ENCODE results near the gene SFMBT2.

SFMBT2 gene

DNA sequence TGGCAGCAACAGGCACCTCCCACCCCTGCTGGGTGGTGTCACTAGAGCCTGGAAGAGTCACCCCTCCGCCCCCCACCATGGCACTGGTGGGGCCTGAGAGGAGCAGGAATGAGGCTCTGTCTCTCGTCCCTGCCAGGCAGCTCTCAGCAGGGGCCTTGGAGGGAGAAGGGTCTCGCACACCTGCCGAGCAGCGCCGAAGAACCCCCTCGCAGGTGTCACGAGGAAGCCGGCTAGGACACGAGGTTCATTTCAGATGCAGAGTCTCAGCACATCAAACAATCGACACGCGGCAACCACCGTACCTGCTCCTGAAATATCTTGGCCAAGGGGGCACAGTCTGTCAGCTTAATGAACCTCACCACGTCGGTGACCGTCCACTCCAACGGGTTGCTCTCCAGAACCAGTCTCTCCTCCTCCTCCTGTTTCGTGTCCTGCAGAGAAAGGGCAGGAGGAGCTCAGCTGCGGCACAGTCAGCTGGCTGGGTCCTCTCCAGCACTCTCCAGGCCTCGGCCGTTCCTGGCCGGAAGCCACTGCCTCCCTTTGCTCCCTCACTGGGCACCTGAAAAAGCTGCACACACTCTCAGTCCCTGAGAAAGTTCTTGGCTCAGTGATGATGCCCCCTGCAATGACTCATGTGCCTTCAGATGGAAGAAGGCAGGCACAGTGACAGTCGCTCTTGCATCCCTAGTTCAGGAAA, 240.1 kb downstream of the SFMBT2 start:
- TF ChIP-seq, protein P1, sequence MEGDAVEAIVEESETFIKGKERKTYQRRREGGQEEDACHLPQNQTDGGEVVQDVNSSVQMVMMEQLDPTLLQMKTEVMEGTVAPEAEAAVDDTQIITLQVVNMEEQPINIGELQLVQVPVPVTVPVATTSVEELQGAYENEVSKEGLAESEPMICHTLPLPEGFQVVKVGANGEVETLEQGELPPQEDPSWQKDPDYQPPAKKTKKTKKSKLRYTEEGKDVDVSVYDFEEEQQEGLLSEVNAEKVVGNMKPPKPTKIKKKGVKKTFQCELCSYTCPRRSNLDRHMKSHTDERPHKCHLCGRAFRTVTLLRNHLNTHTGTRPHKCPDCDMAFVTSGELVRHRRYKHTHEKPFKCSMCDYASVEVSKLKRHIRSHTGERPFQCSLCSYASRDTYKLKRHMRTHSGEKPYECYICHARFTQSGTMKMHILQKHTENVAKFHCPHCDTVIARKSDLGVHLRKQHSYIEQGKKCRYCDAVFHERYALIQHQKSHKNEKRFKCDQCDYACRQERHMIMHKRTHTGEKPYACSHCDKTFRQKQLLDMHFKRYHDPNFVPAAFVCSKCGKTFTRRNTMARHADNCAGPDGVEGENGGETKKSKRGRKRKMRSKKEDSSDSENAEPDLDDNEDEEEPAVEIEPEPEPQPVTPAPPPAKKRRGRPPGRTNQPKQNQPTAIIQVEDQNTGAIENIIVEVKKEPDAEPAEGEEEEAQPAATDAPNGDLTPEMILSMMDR (IDR thresholded peaks at IDR 0.05; ENCODE audit: low read depth, low read length) = no peak
- TF ChIP-seq EZH2phosphoT487 (IDR thresholded peaks at IDR 0.05; ENCODE audit: low read depth) = no peak
- Histone ChIP-seq H3K4me1 (ENCODE audit: low read length) (no peaks in the 10 kb centered on the region), H3K36me3 (replicated peaks; ENCODE audit: low read depth, low read length) (peaks cover 9% of the 10 kb centered on the region), H2AFZ (ENCODE audit: low read depth, low read length) (no peak overlapping the region), H3K27me3 (ENCODE audit: low read depth, low read length) (no peaks in the 10 kb centered on the region), H4K20me1 (ENCODE audit: insufficient read depth, low read length) (no peaks in the 10 kb centered on the region), H3K27ac (ENCODE audit: low read length) (no peak overlapping the region), H3K9ac (ENCODE audit: low read length) (no peak overlapping the region), H3K4me2 (ENCODE audit: low read length) (no peak overlapping the region), H3K79me2 (ENCODE audit: low read length) (no peaks in the 10 kb centered on the region), H3K9me3 (ENCODE audit: insufficient read depth, low read length) (no peaks in the 10 kb centered on the region), H3K4me3 (ENCODE audit: low read length) (no peak overlapping the region)

DNA sequence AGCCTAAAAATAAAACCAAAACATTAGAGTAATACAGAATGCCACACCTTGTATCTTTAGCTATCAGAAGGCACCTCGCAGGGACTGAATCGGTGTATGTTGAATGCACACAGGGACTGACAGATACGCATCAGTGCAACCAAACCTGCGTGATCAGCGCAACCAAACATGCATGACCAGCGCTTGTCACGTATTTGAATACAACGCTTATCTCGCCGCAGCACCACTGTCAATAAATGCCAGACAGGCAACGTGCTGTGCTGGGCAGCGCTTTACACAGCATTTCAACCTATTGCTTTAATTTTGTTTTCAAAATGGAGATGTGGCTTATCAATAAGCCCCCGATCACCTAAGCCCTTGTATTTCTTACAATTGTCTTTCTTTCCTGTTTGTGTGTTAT, 242.4 kb downstream of the SFMBT2 start:
- Histone ChIP-seq H3K9me3 (ENCODE audit: insufficient read depth, low read length) (no peaks in the 10 kb centered on the region), H3K27me3 (ENCODE audit: low read depth, low read length) (no peaks in the 10 kb centered on the region), H2AFZ (ENCODE audit: low read depth, low read length) (no peak overlapping the region), H3K4me1 (ENCODE audit: low read length) (no peaks in the 10 kb centered on the region), H4K20me1 (ENCODE audit: insufficient read depth, low read length) (no peaks in the 10 kb centered on the region), H3K27ac (ENCODE audit: low read length) (no peak overlapping the region), H3K4me2 (ENCODE audit: low read length) (no peak overlapping the region), H3K4me3 (ENCODE audit: low read length) (no peak overlapping the region), H3K79me2 (ENCODE audit: low read length) (no peaks in the 10 kb centered on the region), H3K9ac (ENCODE audit: low read length) (no peak overlapping the region), H3K36me3 (replicated peaks; ENCODE audit: low read depth, low read length) (peaks cover 5% of the 10 kb centered on the region)
- TF ChIP-seq, protein P1 (IDR thresholded peaks at IDR 0.05; ENCODE audit: low read depth, low read length) = no peak
- no peak for TF ChIP-seq EZH2phosphoT487 (IDR thresholded peaks at IDR 0.05; ENCODE audit: low read depth)

DNA sequence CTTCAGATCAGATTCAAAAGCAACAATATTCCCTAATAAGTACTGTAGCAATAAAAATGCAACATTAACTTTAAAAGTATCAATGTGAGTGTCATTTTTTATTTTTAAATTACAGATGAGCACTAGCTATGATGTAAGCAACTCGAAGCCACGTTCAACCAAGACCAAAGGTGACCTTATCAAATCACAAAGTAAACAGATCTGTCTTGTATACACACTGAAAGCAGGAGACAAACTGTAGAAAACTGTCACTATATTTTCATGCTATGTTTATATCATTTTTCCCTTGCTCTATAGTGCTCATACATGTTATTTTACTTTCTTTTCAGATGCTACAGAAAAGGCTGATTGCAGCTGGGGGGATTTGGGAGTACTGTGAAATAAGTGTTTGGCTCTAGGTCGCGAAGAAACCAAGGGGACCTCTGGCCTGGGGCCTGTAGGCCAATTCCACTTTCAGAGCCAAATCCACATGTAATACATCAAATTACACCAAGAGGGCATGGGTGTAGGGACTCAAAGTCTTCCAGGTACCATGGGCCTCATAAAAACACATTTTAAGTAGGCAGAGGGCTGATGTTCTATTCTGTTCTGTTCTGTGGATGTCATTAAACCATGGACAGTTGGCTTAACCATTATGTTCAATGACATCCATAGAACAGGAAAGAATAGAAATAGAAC, 245.2 kb downstream of the SFMBT2 start:
- H3K4me3 ChIP-seq (ENCODE audit: low read length) = no peak overlapping the region
- H3K4me2 ChIP-seq (ENCODE audit: low read length) = no peak overlapping the region
- no peak for TF ChIP-seq EZH2phosphoT487 (IDR thresholded peaks at IDR 0.05; ENCODE audit: low read depth)
- TF ChIP-seq, protein P1 (IDR thresholded peaks at IDR 0.05; ENCODE audit: low read depth, low read length) = no peak
- no peak overlapping the region for H3K27ac ChIP-seq (ENCODE audit: low read length)
- H3K27me3 ChIP-seq (ENCODE audit: low read depth, low read length) = no peaks in the 10 kb centered on the region
- no peaks in the 10 kb centered on the region for H4K20me1 ChIP-seq (ENCODE audit: insufficient read depth, low read length)
- peaks cover 11% of the 10 kb centered on the region for H3K36me3 ChIP-seq (replicated peaks; ENCODE audit: low read depth, low read length)
- H3K9ac ChIP-seq (ENCODE audit: low read length) = no peak overlapping the region
- no peaks in the 10 kb centered on the region for H3K79me2 ChIP-seq (ENCODE audit: low read length)
- H2AFZ ChIP-seq (ENCODE audit: low read depth, low read length) = no peak overlapping the region
- no peaks in the 10 kb centered on the region for H3K4me1 ChIP-seq (ENCODE audit: low read length)
- no peaks in the 10 kb centered on the region for H3K9me3 ChIP-seq (ENCODE audit: insufficient read depth, low read length)

DNA sequence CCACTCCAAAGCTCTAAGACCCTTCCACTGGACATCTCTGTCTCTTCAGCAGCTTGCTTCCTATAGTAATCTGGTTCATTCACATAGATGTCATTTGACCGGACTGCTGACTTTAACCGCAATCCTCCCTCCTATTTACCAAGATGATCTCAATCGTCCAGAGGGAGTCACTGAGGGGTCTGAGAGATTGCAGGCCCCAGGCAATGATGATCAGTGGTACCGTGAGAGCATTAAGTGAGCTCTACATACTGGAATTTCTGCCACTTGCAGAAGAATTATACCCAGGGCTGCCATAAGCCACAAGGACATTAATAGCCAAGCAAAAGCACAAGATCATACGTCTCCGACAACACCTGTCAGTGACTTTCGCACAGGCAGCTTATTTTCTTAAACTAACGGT, 245.9 kb downstream of the SFMBT2 start:
- Histone ChIP-seq H3K36me3 (replicated peaks; ENCODE audit: low read depth, low read length) (peaks cover 9% of the 10 kb centered on the region), H3K9ac (ENCODE audit: low read length) (no peak overlapping the region), H3K4me3 (ENCODE audit: low read length) (no peak overlapping the region), H3K9me3 (ENCODE audit: insufficient read depth, low read length) (no peaks in the 10 kb centered on the region), H3K4me2 (ENCODE audit: low read length) (no peak overlapping the region), H3K27me3 (ENCODE audit: low read depth, low read length) (no peaks in the 10 kb centered on the region), H3K4me1 (ENCODE audit: low read length) (no peaks in the 10 kb centered on the region), H3K79me2 (ENCODE audit: low read length) (no peaks in the 10 kb centered on the region), H2AFZ (ENCODE audit: low read depth, low read length) (no peak overlapping the region), H3K27ac (ENCODE audit: low read length) (no peak overlapping the region), H4K20me1 (ENCODE audit: insufficient read depth, low read length) (no peaks in the 10 kb centered on the region)
- TF ChIP-seq EZH2phosphoT487 (IDR thresholded peaks at IDR 0.05; ENCODE audit: low read depth) = no peak
- TF ChIP-seq, protein P1 (IDR thresholded peaks at IDR 0.05; ENCODE audit: low read depth, low read length) = no peak
